Stimulated activated CD4-positive, alpha-beta T cell treated with anti-CD3 and anti-CD28 coated beads, Interleukin-4, amount 100 ng/mL, for 24 hours (primary cell): ENCODE data around the gene NPHP4.

Experiments used
- DNase-seq: peaks from one replicate; pipeline ENCODE4 v3.0.0-alpha.2; 2020

NPHP4 gene

DNA sequence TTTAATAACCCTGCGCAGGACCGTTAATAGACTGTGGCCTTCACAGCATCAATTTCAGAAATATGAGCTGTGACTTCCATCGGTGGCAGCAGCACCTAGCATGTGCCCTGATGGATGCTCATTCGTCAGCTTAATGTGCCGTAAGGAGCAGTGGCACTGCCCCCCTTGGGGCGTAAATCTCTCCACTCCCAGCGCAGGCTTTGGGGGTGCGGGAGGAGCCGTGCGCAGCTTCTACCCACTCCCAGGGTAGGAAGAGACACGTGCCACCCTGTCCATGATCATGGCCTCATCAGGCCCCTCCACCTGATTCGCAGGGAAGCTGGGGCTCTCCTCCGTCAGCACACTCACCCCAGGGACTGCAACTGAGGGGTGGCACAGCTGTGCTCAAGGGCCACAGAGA is 149.5 kb downstream of the NPHP4 start:
- no peak for DNase-seq

DNA sequence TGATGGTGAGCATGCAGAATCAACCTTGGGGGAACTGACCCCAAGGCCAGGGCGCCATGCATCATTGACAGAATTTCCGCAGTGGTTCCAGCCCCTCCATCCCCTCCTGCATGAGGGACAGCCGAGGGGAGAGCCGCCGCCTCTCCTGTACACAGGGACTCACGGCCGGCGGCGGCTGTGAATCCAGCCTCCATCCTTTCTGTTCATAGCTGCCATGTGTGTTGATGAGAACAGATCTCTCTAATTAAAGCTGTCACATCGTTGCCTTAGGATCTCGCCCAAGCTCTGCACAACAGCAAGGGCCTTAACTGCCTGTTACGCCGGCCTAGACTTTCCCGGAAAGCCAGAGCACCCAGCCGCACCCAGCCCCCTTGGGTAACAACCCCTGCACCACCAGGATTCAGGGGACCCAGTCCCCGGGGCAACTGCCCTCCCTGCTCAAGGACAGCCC is 151.6 kb downstream of the NPHP4 start:
- DNase-seq: no peak

DNA sequence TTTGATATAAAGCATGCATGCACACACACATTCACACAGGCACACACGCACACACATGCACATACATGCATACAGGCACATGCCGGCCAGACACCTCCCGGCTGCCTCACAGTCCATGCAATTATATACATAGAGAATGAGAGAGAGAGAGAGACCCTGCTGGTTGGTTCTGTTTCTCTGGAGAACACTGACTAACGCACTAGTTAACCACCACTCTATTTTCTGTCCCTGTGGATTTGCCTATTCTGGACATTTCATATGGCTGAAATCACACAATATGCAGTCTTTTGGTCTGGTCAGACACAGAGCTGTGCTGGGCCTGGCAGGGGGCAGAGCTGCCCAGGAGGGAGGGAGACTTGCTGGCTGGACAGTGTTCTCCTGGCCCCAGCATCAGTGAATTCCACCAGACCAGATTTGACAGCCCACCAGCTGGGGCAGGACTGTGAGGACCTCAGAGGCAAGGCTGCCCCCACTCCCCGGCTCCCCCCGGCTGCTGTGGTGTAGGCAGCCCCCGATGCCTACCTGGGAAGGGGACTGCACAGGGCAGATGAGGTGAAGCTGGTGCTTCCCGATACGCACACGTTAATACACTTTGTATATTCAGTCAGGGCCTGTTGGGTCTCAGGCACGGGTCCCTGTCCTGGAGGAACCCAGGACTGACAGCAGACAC is 152.2 kb downstream of the NPHP4 start:
- no peak for DNase-seq

DNA sequence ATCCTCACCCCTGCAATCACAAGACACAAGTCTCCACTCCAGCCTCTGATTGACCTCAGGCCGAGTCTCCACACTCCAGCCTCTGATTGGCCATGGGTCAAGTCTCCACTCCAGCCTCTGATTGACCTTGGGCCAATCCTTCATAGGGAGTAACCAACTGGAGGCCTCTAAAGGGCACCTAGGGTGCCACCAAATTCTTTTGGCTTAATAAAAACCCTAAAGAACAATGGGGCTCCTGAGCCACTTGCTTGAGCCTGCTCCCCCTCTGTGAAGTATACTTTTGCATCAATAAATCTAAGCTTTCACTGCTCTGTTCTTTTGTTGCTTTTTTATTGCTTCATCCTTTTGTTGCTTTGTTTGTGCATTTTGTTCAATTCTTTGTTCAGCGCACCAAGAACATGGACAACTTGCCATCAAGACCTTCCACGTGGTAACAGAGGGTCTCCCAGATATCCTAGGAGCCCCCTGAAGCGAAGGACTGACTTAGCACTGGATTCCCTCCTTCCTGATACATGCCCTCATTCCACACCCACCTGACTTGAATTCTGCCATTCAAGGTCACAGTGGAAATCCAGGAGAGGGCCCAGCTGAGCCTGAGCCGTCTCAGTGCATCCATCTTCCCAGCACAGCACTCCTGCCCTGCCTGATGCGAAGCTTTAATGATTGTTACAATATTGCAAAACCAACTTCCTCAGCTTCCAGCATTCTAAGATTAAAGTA is 152.9 kb downstream of the NPHP4 start:
- DNase-seq: no peak

- DNase-seq: no peak
Observed at GRCh38 chr1:5837976-5838653, 154.1 kb downstream of the NPHP4 start.

GRCh38 chr1:5836776-5837440 is 155.3 kb downstream of the NPHP4 start:
- DNase-seq: no peak

GRCh38 chr1:5835179-5835562 is 157.1 kb downstream of the NPHP4 start:
- DNase-seq: no peak

GRCh38 chr1:5834477-5835178 is 157.6 kb downstream of the NPHP4 start:
- no peak for DNase-seq

DNA sequence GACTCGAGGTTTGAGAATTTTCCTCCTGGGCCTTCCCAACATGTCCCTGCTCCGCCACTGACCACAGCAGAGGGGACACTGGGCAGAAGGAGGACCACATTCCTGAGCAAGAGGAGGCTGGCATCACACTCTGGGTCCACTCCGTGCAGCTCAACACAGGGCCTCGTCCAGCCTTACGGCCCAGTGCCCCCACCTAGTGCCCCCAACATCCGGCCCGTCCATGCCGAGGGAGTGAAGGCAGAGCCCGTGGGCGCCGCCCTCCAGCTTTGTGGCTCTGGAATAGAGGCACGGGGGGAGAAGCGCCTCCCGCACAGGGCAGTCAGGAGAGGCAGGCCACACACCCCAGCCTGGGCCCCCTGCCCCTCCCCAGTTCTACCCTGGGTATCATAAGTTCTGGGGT is 158.3 kb downstream of the NPHP4 start:
- no peak for DNase-seq

DNA sequence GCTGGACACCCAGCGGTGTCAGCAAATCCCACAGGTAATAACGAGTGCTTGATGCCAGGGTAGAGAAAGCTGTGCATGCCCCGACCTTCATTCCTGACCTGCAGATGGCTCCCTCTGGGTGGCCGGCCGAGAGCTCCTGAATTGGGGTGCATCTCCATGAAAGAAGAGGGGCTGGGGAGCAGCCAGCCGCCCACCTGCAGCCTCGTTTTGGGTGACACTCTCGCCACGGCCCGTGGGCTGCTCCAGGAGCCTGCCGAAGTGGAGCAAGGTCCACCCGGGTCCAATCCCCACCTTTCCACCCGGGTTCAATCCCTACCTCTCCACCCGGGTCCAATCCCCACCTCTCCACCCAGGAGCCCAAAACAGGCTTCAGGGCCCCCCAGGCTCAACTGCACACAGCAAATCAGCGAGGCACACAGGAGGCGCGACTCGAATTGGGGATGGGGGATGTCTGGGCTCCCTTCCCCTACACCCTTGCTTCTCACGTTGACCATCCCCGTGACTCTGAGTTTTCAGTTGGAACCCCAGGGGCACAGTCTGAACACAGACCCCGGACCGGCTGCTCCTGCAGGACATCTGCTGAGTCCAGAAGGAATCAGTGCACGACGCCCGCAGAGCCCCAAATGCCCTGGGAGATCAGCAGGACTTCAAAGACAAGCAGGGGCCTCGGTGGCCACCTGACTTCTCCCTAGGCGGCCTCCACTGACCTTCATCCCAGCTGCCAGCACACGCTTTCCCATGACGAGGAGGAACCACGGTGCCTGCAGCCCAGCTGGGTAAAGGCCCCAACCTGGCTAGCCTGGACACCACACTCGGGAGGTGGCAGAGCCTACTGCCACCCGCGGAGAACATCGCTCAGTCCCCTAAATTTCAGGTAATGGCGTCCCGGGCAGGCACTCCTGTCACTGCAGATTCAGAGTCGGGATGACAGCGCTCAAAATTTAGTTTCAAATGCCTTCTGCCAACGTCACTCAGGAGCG is 159.0 kb downstream of the NPHP4 start:
- DNase-seq: no peak

DNA sequence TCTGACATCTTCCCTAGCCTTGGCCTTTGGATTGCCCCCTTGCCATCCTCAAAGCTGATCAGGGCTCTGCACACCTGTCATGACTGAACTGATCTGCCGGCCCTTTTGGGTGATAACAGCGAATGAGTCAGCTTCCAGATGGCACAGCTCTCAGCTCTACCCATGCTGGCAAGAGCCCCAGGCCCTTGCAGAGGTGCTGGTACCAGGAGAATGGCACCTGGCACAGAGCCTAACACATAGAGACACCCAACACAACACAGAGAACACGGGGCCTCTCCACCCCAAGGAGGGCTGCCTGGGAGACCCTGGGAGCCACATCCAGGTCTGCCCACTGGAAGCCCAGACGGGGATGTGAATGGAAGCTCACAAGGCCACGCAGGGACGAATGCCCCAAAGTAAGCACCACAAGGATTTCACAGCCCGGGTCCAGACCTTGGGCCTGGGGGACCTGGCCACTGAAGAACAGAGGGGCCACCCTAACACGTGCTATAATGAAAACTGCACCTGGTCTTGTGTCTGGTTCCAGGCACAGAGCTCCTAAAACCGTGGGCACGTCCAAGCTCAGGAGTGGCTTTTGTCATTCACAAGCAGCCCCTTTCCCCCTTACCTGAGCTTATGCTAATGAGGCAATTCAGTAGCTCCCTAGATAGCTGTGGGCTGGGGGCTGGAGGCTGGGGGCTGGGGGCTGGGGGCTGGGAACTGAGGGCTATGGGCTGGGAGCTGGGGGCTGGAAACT is 160.5 kb downstream of the NPHP4 start:
- DNase-seq: no peak

DNA sequence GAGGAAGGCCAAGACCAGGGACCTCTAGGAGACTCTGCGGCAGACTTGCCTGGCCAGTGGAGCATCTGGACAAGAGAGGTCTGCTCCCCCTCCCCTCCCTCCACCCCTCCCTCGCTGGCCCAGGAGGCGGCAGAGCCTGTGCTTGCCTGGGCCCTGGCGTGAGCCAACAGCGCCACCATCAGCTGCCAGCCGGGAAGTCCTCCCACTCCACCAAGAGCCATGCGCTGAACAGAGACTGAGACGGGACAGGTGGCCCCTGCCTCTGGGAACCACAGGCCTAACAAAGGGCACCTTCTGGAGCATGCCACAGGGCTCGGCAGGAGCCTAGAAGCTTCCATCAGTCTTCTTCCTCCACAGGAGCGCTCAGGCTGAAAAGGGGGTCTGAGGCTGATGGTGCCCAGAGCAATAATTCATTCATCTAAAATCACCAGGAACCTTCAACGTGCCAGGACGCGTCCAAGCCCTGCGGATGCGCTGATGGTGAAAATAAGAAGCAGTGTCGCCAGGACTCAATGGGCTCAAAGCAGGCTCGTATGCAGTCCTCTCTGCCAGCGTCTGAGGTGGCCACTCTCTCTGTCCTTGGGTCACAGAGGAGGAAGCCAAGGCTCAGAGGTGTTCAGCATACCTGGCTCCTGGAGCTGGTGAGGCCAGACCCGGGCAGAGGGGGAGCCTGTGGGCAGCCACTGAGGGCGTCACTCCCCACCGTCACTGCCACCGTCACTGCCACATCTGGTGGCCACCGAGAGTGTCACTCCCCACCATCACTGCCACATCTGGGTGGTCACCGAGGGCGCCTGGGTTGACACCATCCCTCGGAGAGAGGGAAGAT is 161.2 kb downstream of the NPHP4 start:
- DNase-seq: no peak

- DNase-seq: no peak
Observed at GRCh38 chr1:5829414-5829813, 162.8 kb downstream of the NPHP4 start.

DNA sequence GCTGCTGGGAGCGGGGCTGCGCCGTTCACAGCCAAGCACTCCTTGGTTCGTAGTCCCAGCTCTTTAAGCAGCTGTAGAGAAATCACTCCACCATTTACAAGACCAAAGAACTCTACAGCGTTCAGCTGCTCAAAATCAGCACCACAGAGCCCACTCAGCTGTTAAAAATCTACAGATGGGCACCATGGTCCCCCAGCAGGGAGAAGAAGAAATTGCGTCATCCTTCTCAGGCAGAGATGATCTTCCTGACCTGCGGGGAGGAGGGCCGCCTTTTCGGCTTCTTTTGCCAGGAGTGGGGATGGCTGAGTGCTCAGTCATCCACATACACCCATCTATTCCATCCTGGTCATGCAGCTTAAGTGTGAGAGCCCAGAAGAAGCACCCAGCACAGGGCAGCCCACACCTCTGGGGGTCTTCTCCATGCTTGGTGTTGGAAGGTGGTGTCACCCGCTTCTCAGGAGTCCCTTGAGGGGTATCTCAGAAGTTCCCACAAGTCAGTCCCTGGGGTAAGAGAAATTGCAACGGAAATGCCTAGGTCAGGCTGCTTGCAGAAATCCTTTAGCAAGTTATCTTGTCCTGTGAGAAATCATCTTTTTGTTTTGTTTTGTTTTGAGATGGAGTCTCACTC is 163.8 kb downstream of the NPHP4 start:
- DNase-seq: no peak

GRCh38 chr1:5827516-5827915 is 164.7 kb downstream of the NPHP4 start:
- no peak for DNase-seq

DNA sequence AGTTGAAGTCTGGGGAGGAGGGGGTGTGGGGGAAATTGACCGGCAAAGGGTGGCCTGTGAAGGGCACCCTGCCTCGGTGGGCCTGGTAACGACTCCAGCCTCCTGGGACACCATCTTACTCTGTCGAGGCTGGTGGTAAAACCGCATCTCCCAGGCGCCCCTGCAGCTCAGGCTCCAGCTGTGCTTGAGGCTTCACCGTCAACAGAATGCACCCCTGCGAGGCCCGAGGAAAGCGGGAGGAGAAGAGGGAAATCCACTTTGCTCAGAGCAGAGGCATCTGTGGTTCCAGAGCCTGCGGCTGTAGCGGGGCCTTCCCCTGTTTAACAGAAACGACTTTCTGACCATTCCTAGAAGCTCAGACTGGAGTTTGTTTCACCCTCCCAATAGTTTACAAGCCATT is 165.6 kb downstream of the NPHP4 start:
- DNase-seq: no peak

DNA sequence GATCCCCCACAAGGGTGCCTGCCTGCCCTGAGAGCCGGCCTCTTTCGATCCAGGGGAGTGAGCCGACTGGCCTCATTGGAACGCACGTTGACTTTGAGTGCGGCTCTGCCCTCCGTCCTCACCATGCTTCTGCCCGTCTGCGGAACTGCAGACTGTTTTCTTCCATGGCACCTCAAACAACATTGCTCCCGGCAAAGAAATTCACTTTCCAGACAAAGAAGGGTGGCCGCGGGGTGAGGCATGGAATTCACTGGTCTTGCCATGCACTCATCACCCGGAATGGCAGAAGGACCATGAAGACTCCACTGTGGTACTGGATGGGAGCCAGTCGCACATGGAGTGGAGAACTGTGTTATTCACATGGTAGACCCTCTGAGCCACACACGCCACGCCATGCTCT is 169.5 kb downstream of the NPHP4 start:
- no peak for DNase-seq

DNA sequence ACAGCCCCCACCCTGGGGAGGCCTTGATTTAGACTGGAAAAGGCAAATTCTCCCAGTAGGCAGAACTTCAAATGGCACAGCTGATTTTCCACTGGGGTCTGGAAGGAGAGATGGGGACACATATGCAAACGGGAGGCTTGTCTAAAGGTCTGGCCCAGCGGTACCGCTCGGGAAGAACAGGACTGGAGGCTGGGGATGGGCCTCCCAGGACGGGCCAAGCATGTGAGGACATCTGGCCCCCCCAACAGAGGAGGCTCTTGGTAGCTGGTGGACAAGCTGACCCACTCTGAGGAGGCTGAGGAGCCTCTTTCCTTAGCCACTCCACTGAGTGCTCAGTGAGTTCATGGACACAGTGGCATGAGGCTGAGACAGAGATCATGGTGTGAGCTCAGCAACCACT is 170.0 kb downstream of the NPHP4 start:
- no peak for DNase-seq

GRCh38 chr1:5821540-5822176 is 170.6 kb downstream of the NPHP4 start:
- no peak for DNase-seq
